GM12864 (cell line): ENCODE data around the gene HSPA4.

Experiments used
- DNase-seq: peaks from one replicate; pipeline ENCODE4 v3.0.0-alpha.2; 2011; ENCODE audit warnings: low read depth
- H3K4me3 ChIP-seq: 2 replicates; pipeline ENCODE4 v1.5.1; 2011; ENCODE audit warnings: mild to moderate bottlenecking, low read depth, low read length, control low read depth
- TF ChIP-seq, protein P1 (sequence below): IDR thresholded peaks from 2 replicates; pipeline ENCODE4 v1.5.1; 2011; ENCODE audit warnings: low read depth, mild to moderate bottlenecking, moderate library complexity, low read length, control low read depth, inconsistent platforms; ENCODE audit errors: missing control alignments

The HSPA4 gene

DNA sequence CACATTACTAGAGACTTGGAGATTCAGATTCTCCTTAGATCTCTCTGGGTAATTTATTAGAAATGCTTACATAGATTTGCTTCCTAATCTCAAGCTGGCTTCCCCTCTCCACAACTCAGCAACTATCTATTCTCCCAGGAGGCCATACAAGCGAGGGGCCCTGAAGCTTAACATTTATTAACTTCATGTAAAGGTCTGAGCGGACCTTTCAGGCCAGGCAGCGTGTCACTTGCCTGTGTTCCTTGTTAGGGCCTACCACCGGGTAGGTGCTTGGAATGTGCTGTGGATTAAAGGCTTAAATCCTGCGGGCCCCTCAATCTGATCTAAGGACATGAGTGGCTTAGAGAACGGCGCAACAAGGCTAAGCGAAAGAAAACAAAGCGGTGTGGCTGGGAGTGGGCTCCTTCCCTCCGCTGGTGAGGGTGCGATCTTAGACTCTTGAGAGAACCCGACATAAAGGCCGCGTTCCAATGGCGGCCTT, 712 bp upstream of the HSPA4 start:
- peak overlapping the region; percentile 83 for H3K4me3 ChIP-seq
- DNase-seq, result no peak
- TF ChIP-seq, protein P1, sequence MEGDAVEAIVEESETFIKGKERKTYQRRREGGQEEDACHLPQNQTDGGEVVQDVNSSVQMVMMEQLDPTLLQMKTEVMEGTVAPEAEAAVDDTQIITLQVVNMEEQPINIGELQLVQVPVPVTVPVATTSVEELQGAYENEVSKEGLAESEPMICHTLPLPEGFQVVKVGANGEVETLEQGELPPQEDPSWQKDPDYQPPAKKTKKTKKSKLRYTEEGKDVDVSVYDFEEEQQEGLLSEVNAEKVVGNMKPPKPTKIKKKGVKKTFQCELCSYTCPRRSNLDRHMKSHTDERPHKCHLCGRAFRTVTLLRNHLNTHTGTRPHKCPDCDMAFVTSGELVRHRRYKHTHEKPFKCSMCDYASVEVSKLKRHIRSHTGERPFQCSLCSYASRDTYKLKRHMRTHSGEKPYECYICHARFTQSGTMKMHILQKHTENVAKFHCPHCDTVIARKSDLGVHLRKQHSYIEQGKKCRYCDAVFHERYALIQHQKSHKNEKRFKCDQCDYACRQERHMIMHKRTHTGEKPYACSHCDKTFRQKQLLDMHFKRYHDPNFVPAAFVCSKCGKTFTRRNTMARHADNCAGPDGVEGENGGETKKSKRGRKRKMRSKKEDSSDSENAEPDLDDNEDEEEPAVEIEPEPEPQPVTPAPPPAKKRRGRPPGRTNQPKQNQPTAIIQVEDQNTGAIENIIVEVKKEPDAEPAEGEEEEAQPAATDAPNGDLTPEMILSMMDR, result no peak

DNA sequence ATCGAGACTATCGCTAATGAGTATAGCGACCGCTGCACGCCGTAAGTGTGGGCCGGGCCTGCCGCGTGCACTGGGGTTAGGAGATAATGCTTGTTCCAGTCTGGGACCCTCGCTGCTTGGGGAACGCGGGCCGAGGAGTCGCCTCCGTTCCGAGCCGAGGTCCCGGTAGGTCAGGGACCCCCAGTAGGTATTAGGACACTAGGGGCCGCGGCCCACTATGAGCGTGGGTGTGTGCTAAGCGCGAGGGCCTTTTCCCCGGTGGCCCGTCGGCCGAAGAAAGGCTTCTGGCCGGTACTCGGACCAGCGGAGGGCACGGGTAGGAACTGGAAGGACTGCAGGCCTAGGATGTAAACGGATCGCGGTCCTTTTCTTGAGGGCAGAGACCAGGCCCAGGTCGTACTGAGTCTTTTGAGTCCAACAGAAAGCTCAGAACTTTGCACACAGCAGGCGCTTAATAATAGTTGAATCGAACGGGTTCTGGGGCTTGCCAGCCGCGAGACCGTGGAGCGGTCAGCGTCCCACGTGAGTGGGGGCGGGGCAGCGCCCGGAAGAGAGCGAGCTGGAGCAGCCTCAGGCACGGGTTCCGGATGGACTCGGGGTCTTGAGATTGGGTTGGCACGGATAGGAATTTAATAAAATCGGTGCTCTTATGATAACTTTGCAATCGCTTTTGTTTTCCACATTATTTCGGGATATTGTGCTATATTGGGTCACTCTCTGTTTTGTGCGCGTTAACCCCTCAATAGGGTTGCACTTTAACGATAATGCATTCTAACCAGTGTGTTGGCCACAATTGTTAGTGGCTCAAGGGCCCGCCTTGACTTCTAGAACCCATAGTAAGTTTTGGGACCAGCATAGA, 733 bp downstream of the HSPA4 start:
- TF ChIP-seq, protein P1, result no peak
- peak overlapping the region; percentile 83 for H3K4me3 ChIP-seq
- no peak for DNase-seq

DNA sequence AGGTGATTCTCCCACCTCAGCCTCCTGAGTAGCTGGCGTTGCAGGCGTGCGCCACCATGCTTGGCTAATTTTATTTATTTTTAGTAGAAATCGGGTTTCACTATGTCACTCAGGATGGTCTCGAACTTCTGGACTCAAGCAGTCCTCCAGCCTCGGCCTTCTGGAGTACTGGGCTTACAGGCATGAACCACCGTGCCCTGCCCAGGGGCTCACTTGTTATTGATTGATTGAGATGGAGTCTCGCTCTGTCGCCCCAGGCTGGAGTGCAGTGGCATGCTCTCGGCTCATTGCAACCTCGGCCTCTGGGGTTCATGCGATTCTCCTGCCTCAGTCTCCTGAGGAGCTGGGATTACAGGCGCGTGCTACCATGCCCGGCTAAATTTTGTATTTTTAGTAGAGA, 1.6 kb downstream of the HSPA4 start:
- TF ChIP-seq, protein P1, result no peak
- DNase-seq, result no peak
- H3K4me3 ChIP-seq, result peak overlapping the region; percentile 83

DNA sequence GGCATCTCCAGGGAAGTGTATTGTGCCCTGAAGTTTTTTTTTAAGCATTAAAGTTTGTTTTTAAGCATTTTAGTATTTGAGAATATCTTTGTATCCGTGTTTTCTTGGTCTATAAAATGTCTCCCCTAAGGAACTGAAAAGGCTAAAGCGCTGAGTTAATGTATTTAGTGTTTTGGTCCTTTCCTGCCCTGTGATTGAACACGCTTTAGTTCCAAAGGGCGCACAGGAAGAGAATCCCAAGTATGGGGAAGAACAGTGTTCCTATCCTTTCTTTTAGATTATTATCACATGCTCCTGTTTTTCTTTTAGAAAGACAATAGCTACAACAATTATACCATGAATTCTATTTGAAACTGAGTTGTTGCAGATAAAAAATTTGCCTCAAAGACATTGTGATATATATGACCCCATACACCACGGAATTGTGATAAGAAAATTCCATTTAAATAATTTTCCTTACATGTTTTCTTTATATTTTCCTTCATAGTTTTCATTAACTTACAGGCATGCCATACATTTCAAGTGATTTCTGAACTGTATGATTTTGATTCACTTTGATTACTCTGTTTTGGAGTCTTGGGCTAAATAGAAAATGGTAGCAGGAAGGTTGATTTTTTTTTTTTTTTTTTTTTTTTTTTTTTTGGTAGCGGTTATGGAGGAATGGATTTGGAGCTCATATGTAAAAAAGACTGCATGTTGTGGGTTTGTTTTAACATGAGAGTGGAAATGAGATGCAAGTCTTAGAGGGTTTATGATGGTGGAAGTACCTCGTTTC, 3.1 kb downstream of the HSPA4 start:
- H3K4me3 ChIP-seq, result no peak overlapping the region
- no peak for DNase-seq
- TF ChIP-seq, protein P1, result no peak

DNA sequence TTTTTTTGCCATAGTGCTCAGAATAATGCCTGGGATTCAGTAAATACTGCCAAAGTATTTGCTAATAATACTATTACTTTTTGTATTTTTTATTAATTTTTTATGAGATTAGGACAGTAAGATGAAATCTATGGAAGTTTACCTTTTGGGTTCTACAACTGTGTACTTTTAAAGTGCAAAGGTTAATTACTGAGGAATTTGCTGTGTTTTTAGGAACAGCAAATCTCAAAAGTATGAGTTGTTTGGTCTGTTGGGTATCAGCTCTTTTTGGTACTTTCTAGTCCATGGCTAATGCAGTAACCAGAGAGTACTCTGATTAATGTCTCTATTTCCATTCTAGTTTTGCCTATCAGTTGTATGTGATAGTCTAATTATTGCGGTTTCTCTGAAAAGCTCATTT, 5.1 kb downstream of the HSPA4 start:
- TF ChIP-seq, protein P1, result no peak
- DNase-seq, result no peak
- H3K4me3 ChIP-seq, result no peak overlapping the region

DNA sequence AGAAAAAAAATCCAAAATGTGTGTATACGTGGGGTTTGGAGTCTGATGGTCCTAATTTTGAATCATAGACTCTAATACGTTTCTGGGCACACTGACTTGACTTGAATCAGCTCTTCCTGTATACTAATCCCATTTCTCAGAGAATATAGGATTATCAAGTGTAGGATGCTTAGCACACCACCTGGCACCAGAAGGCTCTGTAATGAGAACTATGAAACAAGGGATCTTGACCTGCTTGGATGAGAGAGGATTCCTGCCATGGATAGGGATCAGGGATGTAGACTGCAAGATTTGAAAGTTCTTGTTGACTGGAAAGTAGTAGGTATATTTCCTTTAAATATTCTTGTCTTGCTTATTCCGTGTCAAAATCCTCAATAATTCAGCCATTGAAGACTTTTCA, 7.8 kb downstream of the HSPA4 start:
- no peak for DNase-seq
- no peak overlapping the region for H3K4me3 ChIP-seq
- TF ChIP-seq, protein P1, result no peak

DNA sequence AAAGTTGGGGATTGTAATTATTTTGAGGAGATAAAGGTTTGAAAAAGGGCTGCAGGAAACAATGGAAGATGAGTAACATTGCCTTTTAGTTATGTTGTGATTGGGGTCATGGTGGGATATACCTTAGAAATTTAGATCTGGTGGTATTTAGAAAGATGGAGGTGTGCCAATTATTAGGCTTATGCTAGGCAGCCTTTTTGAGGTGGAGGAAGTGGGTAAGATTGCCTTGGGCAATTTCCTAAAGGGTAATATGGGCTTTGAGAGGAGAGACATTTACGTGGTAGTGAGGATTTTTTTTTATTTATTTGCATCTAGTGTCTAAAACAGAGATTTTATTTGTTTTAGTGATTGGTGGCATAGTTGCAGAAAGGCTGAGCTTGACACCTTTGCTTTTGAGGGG, 10.5 kb downstream of the HSPA4 start:
- TF ChIP-seq, protein P1, result no peak
- H3K4me3 ChIP-seq, result no peak overlapping the region
- DNase-seq, result no peak
